ENCODE results near the gene WIPF3.
A peak's percentile ranks its signal among the peaks of the same experiment; 100 is the strongest.

GRCh38 chr7:29859524-29860185, 53.3 kb downstream of the WIPF3 start:
- TF ChIP-seq CTCF (IDR thresholded peaks at IDR 0.05 in 8 of 11, conservative IDR thresholded peaks at IDR 0.05 in 3 of 11) (no peak), POLR2AphosphoS5 (IDR thresholded peaks at IDR 0.05) (peak in 1 of 3 donors; percentile 46), POLR2A (IDR thresholded peaks at IDR 0.05) (no peak)

All from spleen (tissue), 7 donors.